A549 (cell line): ENCODE data around the gene RTP5. TPM values are rescaled to one million over a fixed set of nuclear protein-coding genes. Genes with fewer than 3 reads are reported as not detected.

Source experiments
- ATAC-seq, 2 experiments: fragments of 200-7000 bp in 1 of 2; fragments of >200 bp in 1 of 2; cut with Nextera tagmentation in 1 of 2; cut with Tn5 transposase in 1 of 2; 3 replicates each; pipeline versions ENCODE4 v1.8.0 to v1.9.1; 2018 to 2020; ENCODE audit warnings: mild to moderate bottlenecking in 1 of 2, moderate library complexity in 1 of 2
- CTCF ChIA-PET: fragments of 300-600 bp; sonication (Branson Sonifier 250); formaldehyde crosslinking; extraction: SDS; loops from one replicate; lab custom pipeline; 2021; ENCODE audit warnings: antibody characterized with exemption, inconsistent platforms; lab: Yijun Ruan, JAX
- POLR2A ChIA-PET: fragments of 350-600 bp; formaldehyde crosslinking; extraction: SDS; loops from one replicate; lab custom pipeline; 2021; ENCODE audit warnings: antibody characterized with exemption, inconsistent platforms; lab: Yijun Ruan, JAX
- DNase-seq, 2 experiments: peaks; one replicate each; pipeline versions ENCODE4 v3.0.0 to v3.0.0-alpha.2; 2011 to 2016; ENCODE audit warnings: low read depth in 1 of 2, low spot score in 1 of 2
- FAIRE-seq: peaks from 2 replicates; lab custom pipeline; 2011; peaks lifted over from hg19 to GRCh38; lab: Jason Lieb, UNC
- H3K27ac ChIP-seq, 2 experiments: fragments of >200 bp; sonication (Bioruptor Twin); formaldehyde crosslinking; 3 replicates each; pipeline ENCODE4 v1.5.1; 2016 to 2017
- H3K4me1 ChIP-seq: fragments of >200 bp; sonication (Bioruptor Twin); formaldehyde crosslinking; 3 replicates; pipeline ENCODE4 v1.6.1; 2016
- H3K4me2 ChIP-seq: fragments of >200 bp; sonication (Bioruptor Twin); formaldehyde crosslinking; 3 replicates; pipeline ENCODE4 v1.6.1; 2016
- H3K4me3 ChIP-seq: fragments of >200 bp; sonication (Bioruptor Twin); formaldehyde crosslinking; 3 replicates; pipeline ENCODE4 v1.5.1; 2016
- H3K9me3 ChIP-seq: fragments of >200 bp; sonication (Bioruptor Twin); formaldehyde crosslinking; 3 replicates; pipeline ENCODE4 v1.6.1; 2016
- BHLHE40 ChIP-seq: IDR thresholded peaks from 2 replicates; pipeline ENCODE4 v1.6.1; 2012; ENCODE audit warnings: low read depth, low read length, inconsistent platforms
- CBX8 ChIP-seq: fragments of 200-600 bp; sonication (generic); IDR thresholded peaks from 2 replicates; pipeline ENCODE4 v1.6.1; 2016
- CEBPB ChIP-seq, 2 experiments: fragments of >200 bp in 1 of 2; sonication (Bioruptor Twin) in 1 of 2; formaldehyde crosslinking in 1 of 2; IDR thresholded peaks; 2 replicates each; pipeline ENCODE4 v1.6.1; 2012 to 2016
- FOXS1 ChIP-seq: fragments of 250-450 bp; sonication (Bioruptor Pico); IDR thresholded peaks from 2 replicates; pipeline ENCODE4 v1.5.0; 2020; ENCODE audit warnings: mild to moderate bottlenecking, moderate library complexity
- GATA3 ChIP-seq: IDR thresholded peaks from 2 replicates; pipeline ENCODE4 v1.6.1; 2012; ENCODE audit warnings: borderline replicate concordance
- HEYL ChIP-seq: fragments of 250-450 bp; sonication (Bioruptor Pico); IDR thresholded peaks from 2 replicates; pipeline ENCODE4 v1.8.0; 2021; ENCODE audit warnings: mild to moderate bottlenecking, moderate library complexity
- HOXA7 ChIP-seq: fragments of 250-450 bp; sonication (Bioruptor Pico); IDR thresholded peaks from 2 replicates; pipeline ENCODE4 v1.5.0; 2020; ENCODE audit warnings: mild to moderate bottlenecking, moderate library complexity
- HOXB13 ChIP-seq: fragments of 250-450 bp; sonication (Bioruptor Pico); IDR thresholded peaks from 2 replicates; pipeline ENCODE4 v1.5.0; 2020; ENCODE audit warnings: low read depth, mild to moderate bottlenecking, moderate library complexity
- HOXB5 ChIP-seq: fragments of 250-450 bp; sonication (Bioruptor Pico); IDR thresholded peaks from 2 replicates; pipeline ENCODE4 v1.5.0; 2020; ENCODE audit warnings: mild to moderate bottlenecking, moderate library complexity
- JUN ChIP-seq, 2 experiments: fragments of >200 bp; sonication (Bioruptor Twin); formaldehyde crosslinking; IDR thresholded peaks; 2 replicates in 1 of 2; 3 replicates in 1 of 2; pipeline ENCODE4 v1.6.1; 2016 to 2017
- MAFK ChIP-seq: fragments of 450-650 bp; IDR thresholded peaks from 2 replicates; pipeline ENCODE4 v1.6.1; 2014; ENCODE audit not compliant: partially characterized antibody
- MYC ChIP-seq: IDR thresholded peaks from 2 replicates; pipeline ENCODE4 v1.6.1; 2012; ENCODE audit warnings: mild to moderate bottlenecking, inconsistent platforms, low read length, improper control_type of control experiment, borderline replicate concordance
- NPAS2 ChIP-seq: fragments of 250-450 bp; sonication (Bioruptor Pico); IDR thresholded peaks from 2 replicates; pipeline ENCODE4 v1.8.0; 2022; ENCODE audit warnings: mild to moderate bottlenecking, moderate library complexity, borderline replicate concordance
- RCOR1 ChIP-seq: fragments of 150-350 bp; IDR thresholded peaks from 2 replicates; pipeline ENCODE4 v1.6.1; 2014; ENCODE audit warnings: antibody characterized with exemption, low read length, low read depth
- SREBF2 ChIP-seq: fragments of 450-650 bp; IDR thresholded peaks from 2 replicates; pipeline ENCODE4 v1.6.1; 2014; ENCODE audit warnings: mild to moderate bottlenecking, moderate library complexity
- TFCP2L1 ChIP-seq: fragments of 250-450 bp; sonication (Bioruptor Pico); IDR thresholded peaks from 2 replicates; pipeline ENCODE4 v1.5.0; 2021; ENCODE audit warnings: mild to moderate bottlenecking
- ZC3H11A ChIP-seq: fragments of 450-650 bp; IDR thresholded peaks from 2 replicates; pipeline ENCODE4 v1.6.1; 2014; ENCODE audit warnings: antibody characterized with exemption, mild to moderate bottlenecking
- ZNF302 ChIP-seq: fragments of 250-450 bp; sonication (Bioruptor Pico); IDR thresholded peaks from 2 replicates; pipeline ENCODE4 v1.9.0; 2021; ENCODE audit warnings: inconsistent platforms, mild to moderate bottlenecking, moderate library complexity
- WGBS: methylation state at CpG from one replicate; pipeline ENCODE4 v1.1.6; 2017; ENCODE audit errors: missing lambda C conversion rate; 5-methylcytosine and 5-hydroxymethylcytosine counted together
- polyA plus RNA-seq, 4 experiments: library from polyadenylated mRNA; depleted of rRNA in 3 of 4; stranded (reverse); fragments of >200 nt; fragmentation: RNase III in 1 of 4; extraction: RNeasy Plus Mini Kit Qiagen cat#74134 plus additional on column Dnase treatment in 1 of 4; gene quantifications; 2 replicates in 3 of 4; 3 replicates in 1 of 4; pipeline ENCODE4 v1.2.3, GENCODE V29; 2011 to 2017
- TF ChIP-seq, protein P1 (sequence below): IDR thresholded peaks from 2 replicates; pipeline ENCODE4 v1.6.1; 2012
- TF ChIP-seq, protein P2 (sequence below): fragments of 450-650 bp; IDR thresholded peaks from 2 replicates; pipeline ENCODE4 v1.6.1; 2014; ENCODE audit warnings: antibody characterized with exemption
- TF ChIP-seq, protein P3 (sequence below): fragments of 150-350 bp; IDR thresholded peaks from 2 replicates; pipeline ENCODE4 v1.6.1; 2014; ENCODE audit warnings: low read depth, mild to moderate bottlenecking, low read length
- TF ChIP-seq, protein P4 (sequence below): IDR thresholded peaks from 2 replicates; pipeline ENCODE4 v1.6.1; 2012; ENCODE audit warnings: low read depth, borderline replicate concordance
- TF ChIP-seq, protein P5 (sequence below): fragments of 250-450 bp; sonication (Bioruptor Pico); IDR thresholded peaks from 2 replicates; pipeline ENCODE4 v1.5.0; 2020; ENCODE audit warnings: low read depth, mild to moderate bottlenecking, moderate library complexity
- TF ChIP-seq, protein P6 (sequence below): fragments of >200 bp; sonication (Bioruptor Twin); formaldehyde crosslinking; IDR thresholded peaks from 3 replicates; pipeline ENCODE4 v1.5.1; 2016

RTP5 gene
- polyA plus RNA-seq, 2 of the 4 experiments (the other 2 are of a cell fraction): not detected

DNA sequence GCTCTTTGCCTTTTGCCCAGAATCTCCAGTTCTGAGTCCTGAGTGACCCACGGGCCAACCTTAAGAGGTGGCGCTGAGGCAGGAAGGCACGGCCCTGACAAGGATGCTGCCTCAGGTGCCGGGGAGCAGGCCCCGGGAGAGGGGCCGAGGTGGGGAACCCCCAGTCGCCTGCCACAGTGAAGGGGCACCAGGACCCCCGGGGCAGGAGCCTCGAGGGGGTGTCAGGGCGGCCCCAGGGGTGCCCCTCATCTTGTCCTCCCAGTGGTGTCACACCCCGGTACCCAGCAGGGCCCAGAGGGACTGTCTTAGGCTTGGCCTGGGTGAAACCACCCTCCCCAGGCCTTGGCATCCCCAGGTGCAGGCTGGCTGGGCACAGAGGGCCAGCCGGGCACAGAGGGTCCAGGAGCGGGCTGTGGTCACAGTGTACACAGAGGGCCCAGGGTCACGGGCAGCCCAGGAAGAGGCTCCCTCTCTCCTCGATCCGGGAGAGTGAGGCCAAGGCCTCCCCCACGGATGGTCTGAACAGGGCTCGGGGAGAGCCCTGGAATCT, 11.9 kb upstream of the RTP5 start:
- no peak overlapping the region for H3K4me2 ChIP-seq
- no peak for TF ChIP-seq HOXB5 (CRISPR knock-in tag)
- TF ChIP-seq, protein P1, sequence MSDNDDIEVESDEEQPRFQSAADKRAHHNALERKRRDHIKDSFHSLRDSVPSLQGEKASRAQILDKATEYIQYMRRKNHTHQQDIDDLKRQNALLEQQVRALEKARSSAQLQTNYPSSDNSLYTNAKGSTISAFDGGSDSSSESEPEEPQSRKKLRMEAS: no peak
- no peak for TF ChIP-seq HEYL (CRISPR knock-in tag)
- no peak for TF ChIP-seq FOXS1 (CRISPR knock-in tag)
- TF ChIP-seq, protein P2, sequence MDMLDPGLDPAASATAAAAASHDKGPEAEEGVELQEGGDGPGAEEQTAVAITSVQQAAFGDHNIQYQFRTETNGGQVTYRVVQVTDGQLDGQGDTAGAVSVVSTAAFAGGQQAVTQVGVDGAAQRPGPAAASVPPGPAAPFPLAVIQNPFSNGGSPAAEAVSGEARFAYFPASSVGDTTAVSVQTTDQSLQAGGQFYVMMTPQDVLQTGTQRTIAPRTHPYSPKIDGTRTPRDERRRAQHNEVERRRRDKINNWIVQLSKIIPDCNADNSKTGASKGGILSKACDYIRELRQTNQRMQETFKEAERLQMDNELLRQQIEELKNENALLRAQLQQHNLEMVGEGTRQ: no peak
- no peak for TF ChIP-seq MYC
- TF ChIP-seq CBX8: no peak
- no peak for TF ChIP-seq BHLHE40
- no peak for TF ChIP-seq ZNF302 (CRISPR knock-in tag)
- no peak for TF ChIP-seq HOXB13 (CRISPR knock-in tag)
- TF ChIP-seq ZC3H11A: no peak
- no peak for TF ChIP-seq NPAS2 (CRISPR knock-in tag)
- DNase-seq (no peak), FAIRE-seq (no peak), ATAC-seq (no peak; a peak in 1 of 6 replicates)
- WGBS: 77% methylated on average over 7 of the region's 18 CpGs
- no peaks in the 10 kb centered on the region for H3K9me3 ChIP-seq
- H3K4me1 ChIP-seq: no peaks in the 10 kb centered on the region
- H3K27ac ChIP-seq: no peak overlapping the region
- H3K4me3 ChIP-seq: no peak overlapping the region
- ChIA-PET POLR2A (no interaction called here), CTCF (no interaction called here)

DNA sequence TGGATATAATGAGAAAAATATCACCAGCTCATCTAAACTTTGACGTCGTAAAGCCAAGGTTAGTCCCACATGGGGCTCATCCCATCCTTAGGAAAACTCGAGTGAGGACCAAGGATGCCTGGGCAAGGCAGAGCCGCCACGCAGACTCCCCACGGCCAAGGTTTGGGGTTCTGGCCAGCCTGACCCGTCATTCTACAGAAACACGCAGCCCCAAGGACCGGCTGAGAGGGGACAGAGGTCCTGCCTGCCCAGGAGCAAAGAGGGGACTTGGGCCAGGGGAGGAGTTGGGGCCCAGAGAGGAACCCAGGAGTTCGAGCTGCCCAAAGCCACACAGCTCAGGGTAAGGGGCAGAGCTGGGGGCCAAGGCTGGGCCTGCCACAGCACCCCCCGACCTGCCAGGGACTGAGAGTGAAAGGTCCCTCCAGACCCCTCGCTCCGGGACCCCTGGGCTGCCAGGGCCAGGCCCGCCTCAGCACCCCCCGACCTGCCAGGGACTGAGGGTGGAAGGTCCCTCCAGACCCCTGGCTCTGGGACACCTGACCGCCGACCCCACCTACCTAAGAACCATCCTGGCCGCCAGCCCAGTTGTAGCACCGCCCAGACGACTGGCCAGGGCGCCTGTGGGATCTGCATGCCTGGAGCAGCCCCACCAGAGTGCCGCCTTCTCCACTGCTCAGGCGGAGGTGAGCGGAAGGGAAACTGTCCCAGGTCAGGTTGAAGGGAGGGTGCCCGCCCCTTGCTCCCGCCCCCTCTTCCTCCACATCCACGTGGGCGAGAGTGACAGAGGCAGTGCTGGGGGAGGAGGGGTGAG, 11.1 kb upstream of the RTP5 start, which contains the start of gene PDCD1:
Gene PDCD1 (minus strand): TSS at position 689 of the 811 bp plus-strand sequence. CDS start 56 bp downstream, at position 633.
- DNase-seq: no peak

More for the DNA sequence above, 11.1 kb upstream of the RTP5 start, which contains the start of gene PDCD1:
- CTCF ChIA-PET: interaction anchor here (1.5 kb wide), 1 partner anchor 29 kb away, joined by 3 read pairs; no protein-coding TSS in a partner anchor
- H3K4me1 ChIP-seq: no peaks in the 10 kb centered on the region
- WGBS: 81% methylated on average over 10 of the region's 28 CpGs
- ATAC-seq (peak in 1 of 2 experiments; percentile 8; a peak in 1 of 6 replicates), FAIRE-seq (no peak)
- POLR2A ChIA-PET: no interaction called here
- H3K4me3 ChIP-seq: no peak within 1 kb of the TSS
- TF ChIP-seq JUN (IDR thresholded peaks at IDR 0.05): no peak
- TF ChIP-seq RCOR1: no peak
- TF ChIP-seq BHLHE40: no peak
- no peak for TF ChIP-seq GATA3
- TF ChIP-seq, protein P3, sequence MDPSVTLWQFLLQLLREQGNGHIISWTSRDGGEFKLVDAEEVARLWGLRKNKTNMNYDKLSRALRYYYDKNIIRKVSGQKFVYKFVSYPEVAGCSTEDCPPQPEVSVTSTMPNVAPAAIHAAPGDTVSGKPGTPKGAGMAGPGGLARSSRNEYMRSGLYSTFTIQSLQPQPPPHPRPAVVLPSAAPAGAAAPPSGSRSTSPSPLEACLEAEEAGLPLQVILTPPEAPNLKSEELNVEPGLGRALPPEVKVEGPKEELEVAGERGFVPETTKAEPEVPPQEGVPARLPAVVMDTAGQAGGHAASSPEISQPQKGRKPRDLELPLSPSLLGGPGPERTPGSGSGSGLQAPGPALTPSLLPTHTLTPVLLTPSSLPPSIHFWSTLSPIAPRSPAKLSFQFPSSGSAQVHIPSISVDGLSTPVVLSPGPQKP: no peak
- no peak for TF ChIP-seq SREBF2
- TF ChIP-seq HOXA7 (CRISPR knock-in tag): no peak
- TF ChIP-seq, protein P4, sequence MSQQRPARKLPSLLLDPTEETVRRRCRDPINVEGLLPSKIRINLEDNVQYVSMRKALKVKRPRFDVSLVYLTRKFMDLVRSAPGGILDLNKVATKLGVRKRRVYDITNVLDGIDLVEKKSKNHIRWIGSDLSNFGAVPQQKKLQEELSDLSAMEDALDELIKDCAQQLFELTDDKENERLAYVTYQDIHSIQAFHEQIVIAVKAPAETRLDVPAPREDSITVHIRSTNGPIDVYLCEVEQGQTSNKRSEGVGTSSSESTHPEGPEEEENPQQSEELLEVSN: no peak
- TF ChIP-seq MAFK: no peak
- no peak for TF ChIP-seq CBX8
- TF ChIP-seq, protein P5, sequence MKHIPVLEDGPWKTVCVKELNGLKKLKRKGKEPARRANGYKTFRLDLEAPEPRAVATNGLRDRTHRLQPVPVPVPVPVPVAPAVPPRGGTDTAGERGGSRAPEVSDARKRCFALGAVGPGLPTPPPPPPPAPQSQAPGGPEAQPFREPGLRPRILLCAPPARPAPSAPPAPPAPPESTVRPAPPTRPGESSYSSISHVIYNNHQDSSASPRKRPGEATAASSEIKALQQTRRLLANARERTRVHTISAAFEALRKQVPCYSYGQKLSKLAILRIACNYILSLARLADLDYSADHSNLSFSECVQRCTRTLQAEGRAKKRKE (CRISPR knock-in tag): no peak
- TF ChIP-seq, protein P6, sequence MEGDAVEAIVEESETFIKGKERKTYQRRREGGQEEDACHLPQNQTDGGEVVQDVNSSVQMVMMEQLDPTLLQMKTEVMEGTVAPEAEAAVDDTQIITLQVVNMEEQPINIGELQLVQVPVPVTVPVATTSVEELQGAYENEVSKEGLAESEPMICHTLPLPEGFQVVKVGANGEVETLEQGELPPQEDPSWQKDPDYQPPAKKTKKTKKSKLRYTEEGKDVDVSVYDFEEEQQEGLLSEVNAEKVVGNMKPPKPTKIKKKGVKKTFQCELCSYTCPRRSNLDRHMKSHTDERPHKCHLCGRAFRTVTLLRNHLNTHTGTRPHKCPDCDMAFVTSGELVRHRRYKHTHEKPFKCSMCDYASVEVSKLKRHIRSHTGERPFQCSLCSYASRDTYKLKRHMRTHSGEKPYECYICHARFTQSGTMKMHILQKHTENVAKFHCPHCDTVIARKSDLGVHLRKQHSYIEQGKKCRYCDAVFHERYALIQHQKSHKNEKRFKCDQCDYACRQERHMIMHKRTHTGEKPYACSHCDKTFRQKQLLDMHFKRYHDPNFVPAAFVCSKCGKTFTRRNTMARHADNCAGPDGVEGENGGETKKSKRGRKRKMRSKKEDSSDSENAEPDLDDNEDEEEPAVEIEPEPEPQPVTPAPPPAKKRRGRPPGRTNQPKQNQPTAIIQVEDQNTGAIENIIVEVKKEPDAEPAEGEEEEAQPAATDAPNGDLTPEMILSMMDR: no peak
- TF ChIP-seq CEBPB (IDR thresholded peaks at IDR 0.05): no peak
- TF ChIP-seq TFCP2L1 (CRISPR knock-in tag): no peak
- no peak within 1 kb of the TSS for H3K4me2 ChIP-seq
- 0 out of 6 replicates have a peak within 1 kb of the TSS, but pooled peaks of 1 of the 2 experiments have one; percentile 17 for H3K27ac ChIP-seq
- no peaks in the 10 kb centered on the region for H3K9me3 ChIP-seq
